AG04450 (cell line): ENCODE results near the gene SLC27A3. TPM values are rescaled to one million over a fixed set of nuclear protein-coding genes. Genes with fewer than 3 reads are reported as not detected.

ENCODE experiments used
- CTCF ChIA-PET: fragments of 300-600, 350-600 bp; formaldehyde crosslinking; extraction: SDS; loops from one replicate; lab custom pipeline; 2022; ENCODE audit warnings: antibody characterized with exemption, inconsistent platforms; lab: Charles Lee
- POLR2A ChIA-PET: fragments of 350-600 bp; formaldehyde crosslinking; extraction: SDS; loops from one replicate; lab custom pipeline; 2021; ENCODE audit warnings: antibody characterized with exemption, inconsistent platforms; lab: Yijun Ruan, JAX
- DNase-seq: peaks from one replicate; pipeline ENCODE4 v3.0.0-alpha.2; 2011; ENCODE audit warnings: low read depth, low spot score
- H3K27ac ChIP-seq: one replicate; pipeline ENCODE4 v1.5.1; 2012; ENCODE audit warnings: low read depth, low read length, control low read depth
- H3K27me3 ChIP-seq: one replicate; pipeline ENCODE4 v1.6.0; 2012; ENCODE audit warnings: low read length; ENCODE audit not compliant: control insufficient read depth, insufficient read depth
- H3K4me3 ChIP-seq: 2 replicates; pipeline ENCODE4 v1.5.1; 2011; ENCODE audit warnings: mild to moderate bottlenecking, low read depth, low read length, control low read depth
- H3K9me3 ChIP-seq: 2 replicates; pipeline ENCODE4 v1.5.1; 2012; ENCODE audit warnings: low read length; ENCODE audit not compliant: control insufficient read depth, insufficient read depth
- polyA plus RNA-seq: library from polyadenylated mRNA; depleted of rRNA; stranded (reverse); fragments of >200 nt; gene quantifications from 2 replicates; pipeline ENCODE4 v1.2.3, GENCODE V29; 2011
- TF ChIP-seq, protein P1 (sequence below): IDR thresholded peaks from 2 replicates; pipeline ENCODE4 v1.5.1; 2011; ENCODE audit warnings: low read depth, low read length, control low read depth, inconsistent platforms

Gene SLC27A3
- polyA plus RNA-seq, 1 experiment: 9.9 TPM

GRCh38 chr1:153798468-153798780 is 23.2 kb downstream of the SLC27A3 start:
- H3K27ac ChIP-seq: no peak overlapping the region
- no peak for DNase-seq
- POLR2A ChIA-PET: no interaction called here
- TF ChIP-seq, protein P1, sequence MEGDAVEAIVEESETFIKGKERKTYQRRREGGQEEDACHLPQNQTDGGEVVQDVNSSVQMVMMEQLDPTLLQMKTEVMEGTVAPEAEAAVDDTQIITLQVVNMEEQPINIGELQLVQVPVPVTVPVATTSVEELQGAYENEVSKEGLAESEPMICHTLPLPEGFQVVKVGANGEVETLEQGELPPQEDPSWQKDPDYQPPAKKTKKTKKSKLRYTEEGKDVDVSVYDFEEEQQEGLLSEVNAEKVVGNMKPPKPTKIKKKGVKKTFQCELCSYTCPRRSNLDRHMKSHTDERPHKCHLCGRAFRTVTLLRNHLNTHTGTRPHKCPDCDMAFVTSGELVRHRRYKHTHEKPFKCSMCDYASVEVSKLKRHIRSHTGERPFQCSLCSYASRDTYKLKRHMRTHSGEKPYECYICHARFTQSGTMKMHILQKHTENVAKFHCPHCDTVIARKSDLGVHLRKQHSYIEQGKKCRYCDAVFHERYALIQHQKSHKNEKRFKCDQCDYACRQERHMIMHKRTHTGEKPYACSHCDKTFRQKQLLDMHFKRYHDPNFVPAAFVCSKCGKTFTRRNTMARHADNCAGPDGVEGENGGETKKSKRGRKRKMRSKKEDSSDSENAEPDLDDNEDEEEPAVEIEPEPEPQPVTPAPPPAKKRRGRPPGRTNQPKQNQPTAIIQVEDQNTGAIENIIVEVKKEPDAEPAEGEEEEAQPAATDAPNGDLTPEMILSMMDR: no peak
- no peaks in the 10 kb centered on the region for H3K9me3 ChIP-seq
- CTCF ChIA-PET: interaction anchor here (0.5 to 4.3 kb wide), 7 partner anchors 9 to 1319 kb away, joined by 3 to 44 read pairs (median 4); partner anchors contain the start of genes DENND4B and RAB13
- H3K4me3 ChIP-seq: no peak overlapping the region
- H3K27me3 ChIP-seq: no peaks in the 10 kb centered on the region

DNA sequence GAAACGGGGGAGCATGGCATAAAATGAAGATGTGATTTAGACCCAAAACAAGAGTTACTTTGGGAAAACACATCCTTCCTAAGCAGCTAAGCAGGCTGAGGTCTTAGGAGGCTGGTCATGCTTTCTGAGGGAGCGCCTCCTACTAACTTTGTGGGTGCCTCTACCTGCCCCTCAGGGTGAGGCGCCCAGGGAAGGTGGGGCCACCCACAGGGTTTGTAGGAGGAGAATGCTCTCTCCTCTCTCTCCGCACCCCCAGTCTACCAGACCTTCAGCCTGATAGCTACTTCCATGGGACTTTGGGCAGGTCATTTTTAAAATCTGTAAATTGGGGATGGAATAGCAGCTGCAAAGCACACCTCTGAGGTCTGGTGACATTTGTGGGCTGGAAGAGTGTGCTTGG is 23.8 kb downstream of the SLC27A3 start:
- Histone ChIP-seq H3K27ac (no peak overlapping the region), H3K4me3 (no peak overlapping the region), H3K27me3 (no peaks in the 10 kb centered on the region), H3K9me3 (no peaks in the 10 kb centered on the region)
- TF ChIP-seq, protein P1: no peak
- ChIA-PET CTCF (interaction anchor here (1.0 to 4.3 kb wide), 4 partner anchors 9 to 187 kb away, joined by 3 to 44 read pairs (median 11); partner anchors contain the start of genes DENND4B and RAB13), POLR2A (no interaction called here)
- DNase-seq: no peak

- Histone ChIP-seq H3K4me3 (no peak overlapping the region), H3K9me3 (no peaks in the 10 kb centered on the region), H3K27me3 (no peaks in the 10 kb centered on the region), H3K27ac (no peak overlapping the region)
- DNase-seq: no peak
- TF ChIP-seq, protein P1: no peak
- CTCF ChIA-PET: no interaction called here
- POLR2A ChIA-PET: no interaction called here
Observed at GRCh38 chr1:153799566-153800465, 24.6 kb downstream of the SLC27A3 start.

DNA sequence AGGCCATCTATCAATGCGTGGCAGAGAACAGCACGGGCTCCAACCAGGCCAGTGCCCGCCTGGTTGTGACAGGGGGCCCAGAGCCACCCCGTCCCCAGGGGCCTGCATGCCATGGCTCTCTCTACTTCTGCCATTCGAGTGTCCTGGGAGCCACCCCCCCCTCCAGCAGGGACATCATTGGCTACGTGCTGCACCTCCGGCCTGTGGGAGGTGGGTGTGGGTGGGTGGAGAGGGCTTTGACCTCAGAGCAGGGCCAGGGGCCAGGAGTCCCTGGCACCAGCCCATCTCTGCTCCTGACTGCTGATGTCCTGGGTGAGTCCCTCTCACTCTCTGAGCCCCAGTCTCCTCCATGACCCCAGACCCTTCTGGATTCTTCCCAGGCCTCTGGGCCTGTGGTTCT is 25.3 kb downstream of the SLC27A3 start:
- no peak overlapping the region for H3K4me3 ChIP-seq
- ChIA-PET POLR2A (interaction anchor here (0.8 kb wide), 1 partner anchor 166 kb away, joined by 3 read pairs; the partner anchor contains the start of gene CHTOP), CTCF (no interaction called here)
- no peaks in the 10 kb centered on the region for H3K27me3 ChIP-seq
- no peak overlapping the region for H3K27ac ChIP-seq
- DNase-seq: no peak
- H3K9me3 ChIP-seq: no peaks in the 10 kb centered on the region
- TF ChIP-seq, protein P1: no peak

- no peak for DNase-seq
- Histone ChIP-seq H3K9me3 (no peaks in the 10 kb centered on the region), H3K27me3 (no peaks in the 10 kb centered on the region), H3K4me3 (no peak overlapping the region), H3K27ac (no peak overlapping the region)
- ChIA-PET CTCF (no interaction called here), POLR2A (interaction anchor here (0.8 kb wide), 1 partner anchor 167 kb away, joined by 3 read pairs; the partner anchor contains the start of gene CHTOP)
- TF ChIP-seq, protein P1: no peak
Observed at GRCh38 chr1:153801028-153801625, 25.9 kb downstream of the SLC27A3 start.
